ENCODE data around the gene ATP11B.

Gene ATP11B

GRCh38 chr3:182925944-182926337 is 132.6 kb downstream of the ATP11B start:
- Histone ChIP-seq H3K9ac (ENCODE audit: insufficient read length) (no peak overlapping the region), H3K9me3 (ENCODE audit: low read depth, low read length) (no peaks in the 10 kb centered on the region), H3K36me3 (ENCODE audit: insufficient read depth, low read length) (peaks cover 31% of the 10 kb centered on the region), H3K4me3 (no peak overlapping the region), H3K27ac (no peak overlapping the region)
- no peak for DNase-seq (ENCODE audit: low read depth, low spot score)
- no peak for TF ChIP-seq FOXP2 (optimal IDR thresholded peaks at IDR 0.05; ENCODE audit: control extremely low read depth, extremely low read length, insufficient read depth)
- TF ChIP-seq POLR2AphosphoS5 (IDR thresholded peaks at IDR 0.05; ENCODE audit: borderline replicate concordance, low read depth, low read length), result no peak; the same call in 1 of the 2 replicates
- TF ChIP-seq EZH2 (IDR thresholded peaks at IDR 0.05), result no peak

GRCh38 chr3:182935803-182936202 is 142.5 kb downstream of the ATP11B start:
- no peak for DNase-seq (ENCODE audit: low read depth, low spot score)
- no peak overlapping the region for H3K27ac ChIP-seq
- peaks cover 6% of the 10 kb centered on the region; the same call in 1 of the 2 replicates for H3K36me3 ChIP-seq (ENCODE audit: insufficient read depth, low read length)
- no peak overlapping the region for H3K9ac ChIP-seq (ENCODE audit: insufficient read length)
- no peak overlapping the region for H3K4me3 ChIP-seq
- TF ChIP-seq FOXP2 (optimal IDR thresholded peaks at IDR 0.05; ENCODE audit: control extremely low read depth, extremely low read length, insufficient read depth), result no peak
- no peak for TF ChIP-seq POLR2AphosphoS5 (IDR thresholded peaks at IDR 0.05; ENCODE audit: borderline replicate concordance, low read depth, low read length)
- TF ChIP-seq EZH2 (IDR thresholded peaks at IDR 0.05), result no peak
- peaks cover 5% of the 10 kb centered on the region; the same call in 1 of the 2 replicates for H3K9me3 ChIP-seq (ENCODE audit: low read depth, low read length)

GRCh38 chr3:182936239-182936917 is 143.1 kb downstream of the ATP11B start:
- DNase-seq (ENCODE audit: low read depth, low spot score), result no peak
- no peak for TF ChIP-seq FOXP2 (optimal IDR thresholded peaks at IDR 0.05; ENCODE audit: control extremely low read depth, extremely low read length, insufficient read depth)
- no peak for TF ChIP-seq EZH2 (IDR thresholded peaks at IDR 0.05)
- no peak for TF ChIP-seq POLR2AphosphoS5 (IDR thresholded peaks at IDR 0.05; ENCODE audit: borderline replicate concordance, low read depth, low read length)
- Histone ChIP-seq H3K36me3 (ENCODE audit: insufficient read depth, low read length) (peaks cover 6% of the 10 kb centered on the region; the same call in 1 of the 2 replicates), H3K9ac (ENCODE audit: insufficient read length) (no peak overlapping the region), H3K4me3 (no peak overlapping the region), H3K27ac (no peak overlapping the region), H3K9me3 (ENCODE audit: low read depth, low read length) (peaks cover 5% of the 10 kb centered on the region; the same call in 1 of the 2 replicates)

GRCh38 chr3:182936918-182937285 is 143.6 kb downstream of the ATP11B start:
- no peak for DNase-seq (ENCODE audit: low read depth, low spot score)
- Histone ChIP-seq H3K9me3 (ENCODE audit: low read depth, low read length) (peaks cover 5% of the 10 kb centered on the region; the same call in 1 of the 2 replicates), H3K27ac (no peak overlapping the region), H3K4me3 (no peak overlapping the region), H3K9ac (ENCODE audit: insufficient read length) (no peak overlapping the region), H3K36me3 (ENCODE audit: insufficient read depth, low read length) (peaks cover 6% of the 10 kb centered on the region; the same call in 1 of the 2 replicates)
- TF ChIP-seq EZH2 (IDR thresholded peaks at IDR 0.05) (no peak), FOXP2 (optimal IDR thresholded peaks at IDR 0.05; ENCODE audit: control extremely low read depth, extremely low read length, insufficient read depth) (no peak)

- DNase-seq (ENCODE audit: low read depth, low spot score), result no peak
- no peak overlapping the region for H3K27ac ChIP-seq
- no peak overlapping the region for H3K9ac ChIP-seq (ENCODE audit: insufficient read length)
- H3K4me3 ChIP-seq, result no peak overlapping the region
- H3K36me3 ChIP-seq (ENCODE audit: insufficient read depth, low read length), result peaks cover 1% of the 10 kb centered on the region; the same call in 1 of the 2 replicates
- TF ChIP-seq EZH2 (IDR thresholded peaks at IDR 0.05), result no peak
- TF ChIP-seq POLR2AphosphoS5 (IDR thresholded peaks at IDR 0.05; ENCODE audit: borderline replicate concordance, low read depth, low read length), result no peak
- TF ChIP-seq FOXP2 (optimal IDR thresholded peaks at IDR 0.05; ENCODE audit: control extremely low read depth, extremely low read length, insufficient read depth), result no peak
- H3K9me3 ChIP-seq (ENCODE audit: low read depth, low read length), result peaks cover under 1% of the 10 kb centered on the region; the same call in 1 of the 2 replicates
Observed at GRCh38 chr3:182937293-182938051, 144.2 kb downstream of the ATP11B start.

GRCh38 chr3:182940266-182940808 is 147.0 kb downstream of the ATP11B start:
- TF ChIP-seq POLR2AphosphoS5 (IDR thresholded peaks at IDR 0.05; ENCODE audit: borderline replicate concordance, low read depth, low read length) (no peak), FOXP2 (optimal IDR thresholded peaks at IDR 0.05; ENCODE audit: control extremely low read depth, extremely low read length, insufficient read depth) (no peak), EZH2 (IDR thresholded peaks at IDR 0.05) (no peak)
- no peak overlapping the region for H3K4me3 ChIP-seq
- H3K36me3 ChIP-seq (ENCODE audit: insufficient read depth, low read length), result peaks cover 11% of the 10 kb centered on the region
- H3K27ac ChIP-seq, result no peak overlapping the region
- no peak overlapping the region for H3K9ac ChIP-seq (ENCODE audit: insufficient read length)
- no peak for DNase-seq (ENCODE audit: low read depth, low spot score)
- H3K9me3 ChIP-seq (ENCODE audit: low read depth, low read length), result no peaks in the 10 kb centered on the region

- peaks cover 25% of the 10 kb centered on the region for H3K36me3 ChIP-seq (ENCODE audit: insufficient read depth, low read length)
- no peak for DNase-seq (ENCODE audit: low read depth, low spot score)
- TF ChIP-seq FOXP2 (optimal IDR thresholded peaks at IDR 0.05; ENCODE audit: control extremely low read depth, extremely low read length, insufficient read depth) (no peak), POLR2AphosphoS5 (IDR thresholded peaks at IDR 0.05; ENCODE audit: borderline replicate concordance, low read depth, low read length) (no peak), EZH2 (IDR thresholded peaks at IDR 0.05) (no peak)
- H3K4me3 ChIP-seq, result no peak overlapping the region
- no peaks in the 10 kb centered on the region for H3K9me3 ChIP-seq (ENCODE audit: low read depth, low read length)
- no peak overlapping the region for H3K9ac ChIP-seq (ENCODE audit: insufficient read length)
- no peak overlapping the region for H3K27ac ChIP-seq
Observed at GRCh38 chr3:182941719-182942118, 148.4 kb downstream of the ATP11B start.

- Histone ChIP-seq H3K9ac (ENCODE audit: insufficient read length) (no peak overlapping the region), H3K9me3 (ENCODE audit: low read depth, low read length) (no peaks in the 10 kb centered on the region), H3K4me3 (no peak overlapping the region), H3K36me3 (ENCODE audit: insufficient read depth, low read length) (peaks cover 54% of the 10 kb centered on the region), H3K27ac (no peak overlapping the region)
- TF ChIP-seq POLR2AphosphoS5 (IDR thresholded peaks at IDR 0.05; ENCODE audit: borderline replicate concordance, low read depth, low read length) (no peak), EZH2 (IDR thresholded peaks at IDR 0.05) (no peak), FOXP2 (optimal IDR thresholded peaks at IDR 0.05; ENCODE audit: control extremely low read depth, extremely low read length, insufficient read depth) (no peak)
- no peak for DNase-seq (ENCODE audit: low read depth, low spot score)
Observed at GRCh38 chr3:182947888-182948287, 154.6 kb downstream of the ATP11B start.
